ENCODE measurements around the gene GREB1. TPM values are rescaled to one million over a fixed set of nuclear protein-coding genes. Genes with fewer than 3 reads are reported as not detected.
A peak's percentile ranks its signal among the peaks of the same experiment; 100 is the strongest.

The GREB1 gene
- total and polyA plus RNA-seq, 2 of the 13 experiments (the other 11 are each of a cell fraction or from before 2014, with no cell fraction given), result 31.3 to 61.2 TPM

DNA sequence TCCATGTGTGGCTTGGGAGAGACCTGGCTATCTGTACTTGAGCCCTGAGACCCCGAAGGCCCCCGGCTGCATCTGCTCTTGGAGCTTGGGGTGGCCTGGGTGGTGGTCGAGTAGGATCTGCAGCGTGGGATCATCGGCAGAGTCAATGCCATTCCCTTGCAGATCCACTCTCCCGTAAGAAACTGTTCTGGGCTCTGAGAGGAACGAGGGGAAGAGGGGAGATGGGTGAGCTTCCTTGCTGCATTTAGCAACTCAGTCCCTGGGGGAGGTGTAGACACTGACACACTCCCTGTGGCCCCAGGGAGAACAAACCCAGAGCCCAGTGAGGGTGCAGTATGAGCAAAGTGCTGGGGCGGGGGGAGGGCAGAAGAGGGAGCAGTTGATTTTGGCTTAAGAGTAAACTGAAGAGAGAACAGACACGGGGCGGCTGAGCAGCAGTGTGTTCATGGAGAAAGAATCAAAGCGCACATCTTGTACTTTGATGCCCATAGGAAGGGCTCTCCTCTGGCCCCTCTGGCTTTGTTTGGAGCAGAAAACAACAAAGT lies 8.5 kb downstream of the GREB1 start (continued):
- no peak for TF ChIP-seq ZNF629 (CRISPR knock-in tag; conservative IDR thresholded peaks at IDR 0.05)
- TF ChIP-seq ZNF530 (CRISPR knock-in tag; IDR thresholded peaks at IDR 0.05; ENCODE audit: low read depth), result no peak
- TF ChIP-seq ZFP36L2 (CRISPR knock-in tag; IDR thresholded peaks at IDR 0.05), result no peak
- no peak for TF ChIP-seq HCFC1 (IDR thresholded peaks at IDR 0.05; ENCODE audit: low read depth, low read length)
- TF ChIP-seq NR2C2 (CRISPR knock-in tag; IDR thresholded peaks at IDR 0.05; ENCODE audit: borderline replicate concordance), result no peak
- no peak for TF ChIP-seq SUZ12 (IDR thresholded peaks at IDR 0.05; ENCODE audit: low read depth, low read length)
- TF ChIP-seq SNAPC2 (CRISPR knock-in tag; IDR thresholded peaks at IDR 0.05), result no peak
- no peak for TF ChIP-seq NR2F6 (IDR thresholded peaks at IDR 0.05)
- TF ChIP-seq NR2F6 (CRISPR knock-in tag; IDR thresholded peaks at IDR 0.05), result no peak
- TF ChIP-seq, protein P1, sequence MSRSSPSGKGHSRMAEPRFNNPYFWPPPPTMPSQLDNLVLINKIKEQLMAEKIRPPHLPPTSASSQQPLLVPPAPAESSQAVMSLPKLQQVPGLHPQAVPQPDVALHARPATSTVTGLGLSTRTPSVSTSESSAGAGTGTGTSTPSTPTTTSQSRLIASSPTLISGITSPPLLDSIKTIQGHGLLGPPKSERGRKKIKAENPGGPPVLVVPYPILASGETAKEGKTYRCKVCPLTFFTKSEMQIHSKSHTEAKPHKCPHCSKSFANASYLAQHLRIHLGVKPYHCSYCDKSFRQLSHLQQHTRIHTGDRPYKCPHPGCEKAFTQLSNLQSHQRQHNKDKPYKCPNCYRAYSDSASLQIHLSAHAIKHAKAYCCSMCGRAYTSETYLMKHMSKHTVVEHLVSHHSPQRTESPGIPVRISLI (CRISPR knock-in tag; IDR thresholded peaks at IDR 0.05; ENCODE audit: borderline replicate concordance), result no peak; the same call in 1 of the 2 replicates
- TF ChIP-seq ZNF232 (CRISPR knock-in tag; IDR thresholded peaks at IDR 0.05; ENCODE audit: borderline replicate concordance), result no peak
- TF ChIP-seq ZNF670 (CRISPR knock-in tag; IDR thresholded peaks at IDR 0.05; ENCODE audit: borderline replicate concordance), result no peak
- no peak for TF ChIP-seq SRSF4 (IDR thresholded peaks at IDR 0.05; ENCODE audit: low read depth, low read length, poor library complexity, severe bottlenecking)
- peak; percentile 29 for TF ChIP-seq HNRNPH1 (optimal IDR thresholded peaks at IDR 0.05; ENCODE audit: low read depth, low read length)
- TF ChIP-seq ZNF484 (CRISPR knock-in tag; IDR thresholded peaks at IDR 0.05; ENCODE audit: borderline replicate concordance, low read depth), result no peak
- TF ChIP-seq ZFYVE20 (CRISPR knock-in tag; IDR thresholded peaks at IDR 0.05; ENCODE audit: borderline replicate concordance, low read depth), result no peak
- no peak for TF ChIP-seq ZSCAN31 (CRISPR knock-in tag; IDR thresholded peaks at IDR 0.05; ENCODE audit: low read depth)
- no peak for TF ChIP-seq RELA (CRISPR knock-in tag; IDR thresholded peaks at IDR 0.05)
- TF ChIP-seq, protein P2, sequence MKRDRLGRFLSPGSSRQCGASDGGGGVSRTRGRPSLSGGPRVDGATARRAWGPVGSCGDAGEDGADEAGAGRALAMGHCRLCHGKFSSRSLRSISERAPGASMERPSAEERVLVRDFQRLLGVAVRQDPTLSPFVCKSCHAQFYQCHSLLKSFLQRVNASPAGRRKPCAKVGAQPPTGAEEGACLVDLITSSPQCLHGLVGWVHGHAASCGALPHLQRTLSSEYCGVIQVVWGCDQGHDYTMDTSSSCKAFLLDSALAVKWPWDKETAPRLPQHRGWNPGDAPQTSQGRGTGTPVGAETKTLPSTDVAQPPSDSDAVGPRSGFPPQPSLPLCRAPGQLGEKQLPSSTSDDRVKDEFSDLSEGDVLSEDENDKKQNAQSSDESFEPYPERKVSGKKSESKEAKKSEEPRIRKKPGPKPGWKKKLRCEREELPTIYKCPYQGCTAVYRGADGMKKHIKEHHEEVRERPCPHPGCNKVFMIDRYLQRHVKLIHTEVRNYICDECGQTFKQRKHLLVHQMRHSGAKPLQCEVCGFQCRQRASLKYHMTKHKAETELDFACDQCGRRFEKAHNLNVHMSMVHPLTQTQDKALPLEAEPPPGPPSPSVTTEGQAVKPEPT (CRISPR knock-in tag; IDR thresholded peaks at IDR 0.05; ENCODE audit: low read depth), result peak; percentile 67; the same call in 1 of the 2 replicates
- TF ChIP-seq, protein P3, sequence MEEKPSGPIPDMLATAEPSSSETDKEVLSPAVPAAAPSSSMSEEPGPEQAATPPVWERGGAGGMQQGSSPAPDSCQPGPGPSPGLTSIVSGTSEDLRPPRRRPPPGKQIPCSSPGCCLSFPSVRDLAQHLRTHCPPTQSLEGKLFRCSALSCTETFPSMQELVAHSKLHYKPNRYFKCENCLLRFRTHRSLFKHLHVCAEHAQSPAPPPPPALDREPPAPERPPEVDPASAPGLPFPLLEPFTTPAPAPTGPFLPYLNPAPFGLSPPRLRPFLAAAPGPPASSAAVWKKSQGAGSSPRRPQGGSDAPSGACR (CRISPR knock-in tag; IDR thresholded peaks at IDR 0.05), result no peak
- no peak for TF ChIP-seq MIXL1 (CRISPR knock-in tag; IDR thresholded peaks at IDR 0.05)
- TF ChIP-seq ZNF263 (CRISPR knock-in tag; IDR thresholded peaks at IDR 0.05), result no peak
- no peak for TF ChIP-seq ZNF20 (CRISPR knock-in tag; IDR thresholded peaks at IDR 0.05)
- no peak for TF ChIP-seq ZNF224 (CRISPR knock-in tag; IDR thresholded peaks at IDR 0.05)
- no peak for TF ChIP-seq KDM4B (CRISPR knock-in tag; IDR thresholded peaks at IDR 0.05)
- TF ChIP-seq ZNF768 (CRISPR knock-in tag; IDR thresholded peaks at IDR 0.05), result 0 out of 2 replicates have a peak, but pooled peaks have one; percentile 14
- TF ChIP-seq, protein P4, sequence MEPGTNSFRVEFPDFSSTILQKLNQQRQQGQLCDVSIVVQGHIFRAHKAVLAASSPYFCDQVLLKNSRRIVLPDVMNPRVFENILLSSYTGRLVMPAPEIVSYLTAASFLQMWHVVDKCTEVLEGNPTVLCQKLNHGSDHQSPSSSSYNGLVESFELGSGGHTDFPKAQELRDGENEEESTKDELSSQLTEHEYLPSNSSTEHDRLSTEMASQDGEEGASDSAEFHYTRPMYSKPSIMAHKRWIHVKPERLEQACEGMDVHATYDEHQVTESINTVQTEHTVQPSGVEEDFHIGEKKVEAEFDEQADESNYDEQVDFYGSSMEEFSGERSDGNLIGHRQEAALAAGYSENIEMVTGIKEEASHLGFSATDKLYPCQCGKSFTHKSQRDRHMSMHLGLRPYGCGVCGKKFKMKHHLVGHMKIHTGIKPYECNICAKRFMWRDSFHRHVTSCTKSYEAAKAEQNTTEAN (CRISPR knock-in tag; conservative IDR thresholded peaks at IDR 0.05), result no peak
- no peak for TF ChIP-seq HOXA7 (CRISPR knock-in tag; IDR thresholded peaks at IDR 0.05)
- no peak for TF ChIP-seq KDM5A (IDR thresholded peaks at IDR 0.05; ENCODE audit: borderline replicate concordance, low read length)

Data from HepG2 (cell line).